ENCODE results near the gene PSME3.
A peak's percentile ranks its signal among the peaks of the same experiment; 100 is the strongest.
"Not testable (repeated sequence)": the region's sequence is repeated elsewhere in the genome, so short reads cannot be mapped to it uniquely, and the experiment has no call there.

PSME3 gene

GRCh38 chr17:42872251-42872965 is 39.2 kb downstream of the PSME3 start:
- Histone ChIP-seq H3K27ac (ENCODE audit: low read depth, low read length) (no peak overlapping the region), H3K9me3 (ENCODE audit: control insufficient read depth in 5 of 5, low read length in 5 of 5) (peaks cover 0 to 5% (median 4%) of the 10 kb centered on the region in 5 donors), H3K36me3 (ENCODE audit: control insufficient read depth in 5 of 5, insufficient read depth in 5 of 5, low read length in 5 of 5) (peaks cover 9 to 53% (median 39%) of the 10 kb centered on the region in 5 donors), H3K27me3 (ENCODE audit: control insufficient read depth in 5 of 5, insufficient read depth in 4 of 5, low read length in 5 of 5) (no peaks in the 10 kb centered on the region), H3K4me3 (ENCODE audit: low read depth in 1 of 5, low read length in 5 of 5) (no peak overlapping the region), H3K9ac (ENCODE audit: low read length in 5 of 5) (no peak overlapping the region), H3K4me1 (ENCODE audit: control insufficient read depth in 5 of 5, insufficient read depth in 5 of 5, low read length in 5 of 5) (peaks cover 0 to 2% (median 0%) of the 10 kb centered on the region in 5 donors)

GRCh38 chr17:42873315-42873714 is 40.1 kb downstream of the PSME3 start:
- Histone ChIP-seq H3K9me3 (ENCODE audit: control insufficient read depth in 5 of 5, low read length in 5 of 5) (peaks cover 0 to 5% (median 4%) of the 10 kb centered on the region in 5 donors), H3K27ac (ENCODE audit: low read depth, low read length) (no peak overlapping the region), H3K36me3 (ENCODE audit: control insufficient read depth in 5 of 5, insufficient read depth in 5 of 5, low read length in 5 of 5) (peaks cover 9 to 51% (median 37%) of the 10 kb centered on the region in 5 donors), H3K9ac (ENCODE audit: low read length in 5 of 5) (no peak overlapping the region), H3K4me3 (ENCODE audit: low read depth in 1 of 5, low read length in 5 of 5) (no peak overlapping the region), H3K27me3 (ENCODE audit: control insufficient read depth in 5 of 5, insufficient read depth in 4 of 5, low read length in 5 of 5) (no peaks in the 10 kb centered on the region), H3K4me1 (ENCODE audit: control insufficient read depth in 5 of 5, insufficient read depth in 5 of 5, low read length in 5 of 5) (peaks cover 0 to 2% (median under 1%) of the 10 kb centered on the region in 5 donors)

GRCh38 chr17:42873932-42874695 is 40.9 kb downstream of the PSME3 start:
- peaks cover 9 to 45% (median 33%) of the 10 kb centered on the region in 5 donors for H3K36me3 ChIP-seq (ENCODE audit: control insufficient read depth in 5 of 5, insufficient read depth in 5 of 5, low read length in 5 of 5)
- not testable (repeated sequence) for H3K27me3 ChIP-seq (ENCODE audit: control insufficient read depth in 5 of 5, insufficient read depth in 4 of 5, low read length in 5 of 5); H3K27ac ChIP-seq (ENCODE audit: low read depth, low read length); H3K4me3 ChIP-seq (ENCODE audit: low read depth in 1 of 5, low read length in 5 of 5); H3K4me1 ChIP-seq (ENCODE audit: control insufficient read depth in 5 of 5, insufficient read depth in 5 of 5, low read length in 5 of 5); H3K9me3 ChIP-seq (ENCODE audit: control insufficient read depth in 5 of 5, low read length in 5 of 5); H3K9ac ChIP-seq (ENCODE audit: low read length in 5 of 5)

- Histone ChIP-seq H3K27me3 (ENCODE audit: control insufficient read depth in 5 of 5, insufficient read depth in 4 of 5, low read length in 5 of 5) (no peaks in the 10 kb centered on the region), H3K36me3 (ENCODE audit: control insufficient read depth in 5 of 5, insufficient read depth in 5 of 5, low read length in 5 of 5) (peaks cover 0 to 27% (median 21%) of the 10 kb centered on the region in 5 donors), H3K9me3 (ENCODE audit: control insufficient read depth in 5 of 5, low read length in 5 of 5) (no peaks in the 10 kb centered on the region), H3K9ac (ENCODE audit: low read length in 5 of 5) (no peak overlapping the region), H3K27ac (ENCODE audit: low read depth, low read length) (no peak overlapping the region), H3K4me3 (ENCODE audit: low read depth in 1 of 5, low read length in 5 of 5) (no peak overlapping the region), H3K4me1 (ENCODE audit: control insufficient read depth in 5 of 5, insufficient read depth in 5 of 5, low read length in 5 of 5) (peaks cover 0 to 16% (median 5%) of the 10 kb centered on the region in 5 donors)
Observed at GRCh38 chr17:42877037-42877436, 43.8 kb downstream of the PSME3 start.

- no peak overlapping the region for H3K4me3 ChIP-seq (ENCODE audit: low read depth in 1 of 5, low read length in 5 of 5)
- H3K4me1 ChIP-seq (ENCODE audit: control insufficient read depth in 5 of 5, insufficient read depth in 5 of 5, low read length in 5 of 5) = peaks cover 0 to 16% (median 5%) of the 10 kb centered on the region in 5 donors
- no peaks in the 10 kb centered on the region for H3K9me3 ChIP-seq (ENCODE audit: control insufficient read depth in 5 of 5, low read length in 5 of 5)
- peak overlapping the region; percentile 37 for H3K27ac ChIP-seq (ENCODE audit: low read depth, low read length)
- peaks cover 0 to 15% (median 8%) of the 10 kb centered on the region in 5 donors for H3K36me3 ChIP-seq (ENCODE audit: control insufficient read depth in 5 of 5, insufficient read depth in 5 of 5, low read length in 5 of 5)
- no peaks in the 10 kb centered on the region for H3K27me3 ChIP-seq (ENCODE audit: control insufficient read depth in 5 of 5, insufficient read depth in 4 of 5, low read length in 5 of 5)
- no peak overlapping the region for H3K9ac ChIP-seq (ENCODE audit: low read length in 5 of 5)
Observed at GRCh38 chr17:42878123-42878880, 45.1 kb downstream of the PSME3 start.

- Histone ChIP-seq H3K27me3 (ENCODE audit: control insufficient read depth in 5 of 5, insufficient read depth in 4 of 5, low read length in 5 of 5) (no peaks in the 10 kb centered on the region), H3K9ac (ENCODE audit: low read length in 5 of 5) (peak overlapping the region in 1 of 5 donors; percentile 35), H3K36me3 (ENCODE audit: control insufficient read depth in 5 of 5, insufficient read depth in 5 of 5, low read length in 5 of 5) (peaks cover 0 to 13% (median 6%) of the 10 kb centered on the region in 5 donors), H3K4me1 (ENCODE audit: control insufficient read depth in 5 of 5, insufficient read depth in 5 of 5, low read length in 5 of 5) (peaks cover 0 to 16% (median 5%) of the 10 kb centered on the region in 5 donors), H3K9me3 (ENCODE audit: control insufficient read depth in 5 of 5, low read length in 5 of 5) (no peaks in the 10 kb centered on the region), H3K4me3 (ENCODE audit: low read depth in 1 of 5, low read length in 5 of 5) (no peak overlapping the region), H3K27ac (ENCODE audit: low read depth, low read length) (peak overlapping the region; percentile 37)
Observed at GRCh38 chr17:42878924-42879595, 45.9 kb downstream of the PSME3 start.

- Histone ChIP-seq H3K4me1 (ENCODE audit: control insufficient read depth in 5 of 5, insufficient read depth in 5 of 5, low read length in 5 of 5) (peaks cover 0 to 16% (median 5%) of the 10 kb centered on the region in 5 donors), H3K4me3 (ENCODE audit: low read depth in 1 of 5, low read length in 5 of 5) (no peak overlapping the region), H3K9me3 (ENCODE audit: control insufficient read depth in 5 of 5, low read length in 5 of 5) (no peaks in the 10 kb centered on the region), H3K27me3 (ENCODE audit: control insufficient read depth in 5 of 5, insufficient read depth in 4 of 5, low read length in 5 of 5) (no peaks in the 10 kb centered on the region), H3K36me3 (ENCODE audit: control insufficient read depth in 5 of 5, insufficient read depth in 5 of 5, low read length in 5 of 5) (peaks cover 0 to 10% (median 6%) of the 10 kb centered on the region in 5 donors), H3K9ac (ENCODE audit: low read length in 5 of 5) (no peak overlapping the region), H3K27ac (ENCODE audit: low read depth, low read length) (peak overlapping the region; percentile 37)
Observed at GRCh38 chr17:42879596-42879985, 46.4 kb downstream of the PSME3 start.

- no peak overlapping the region for H3K27ac ChIP-seq (ENCODE audit: low read depth, low read length)
- H3K27me3 ChIP-seq (ENCODE audit: control insufficient read depth in 5 of 5, insufficient read depth in 4 of 5, low read length in 5 of 5) = no peaks in the 10 kb centered on the region
- no peaks in the 10 kb centered on the region for H3K9me3 ChIP-seq (ENCODE audit: control insufficient read depth in 5 of 5, low read length in 5 of 5)
- no peak overlapping the region for H3K4me3 ChIP-seq (ENCODE audit: low read depth in 1 of 5, low read length in 5 of 5)
- peaks cover 0 to 20% (median 10%) of the 10 kb centered on the region in 5 donors for H3K4me1 ChIP-seq (ENCODE audit: control insufficient read depth in 5 of 5, insufficient read depth in 5 of 5, low read length in 5 of 5)
- peaks cover 0 to 8% (median 6%) of the 10 kb centered on the region in 5 donors for H3K36me3 ChIP-seq (ENCODE audit: control insufficient read depth in 5 of 5, insufficient read depth in 5 of 5, low read length in 5 of 5)
- no peak overlapping the region for H3K9ac ChIP-seq (ENCODE audit: low read length in 5 of 5)
Observed at GRCh38 chr17:42880776-42881310, 47.6 kb downstream of the PSME3 start.

GRCh38 chr17:42881706-42882105 is 48.5 kb downstream of the PSME3 start:
- H3K27ac ChIP-seq (ENCODE audit: low read depth, low read length); H3K36me3 ChIP-seq (ENCODE audit: control insufficient read depth in 5 of 5, insufficient read depth in 5 of 5, low read length in 5 of 5): not testable (repeated sequence)
- H3K4me1 ChIP-seq (ENCODE audit: control insufficient read depth in 5 of 5, insufficient read depth in 5 of 5, low read length in 5 of 5) = peaks cover 2 to 28% (median 17%) of the 10 kb centered on the region in 5 donors

More at GRCh38 chr17:42881706-42882105, 48.5 kb downstream of the PSME3 start:
- H3K27me3 ChIP-seq (ENCODE audit: control insufficient read depth in 5 of 5, insufficient read depth in 4 of 5, low read length in 5 of 5); H3K4me3 ChIP-seq (ENCODE audit: low read depth in 1 of 5, low read length in 5 of 5); H3K9me3 ChIP-seq (ENCODE audit: control insufficient read depth in 5 of 5, low read length in 5 of 5); H3K9ac ChIP-seq (ENCODE audit: low read length in 5 of 5): not testable (repeated sequence)

All from subcutaneous abdominal adipose tissue (tissue), 5 donors.